Tibial nerve (tissue), 4 donors: Measurements from ENCODE around the gene AKR1C4. TPM values are rescaled to one million over a fixed set of nuclear protein-coding genes. Genes with fewer than 3 reads are reported as not detected.
"Not testable (repeated sequence)": the region's sequence is repeated elsewhere in the genome, so short reads cannot be mapped to it uniquely, and the experiment has no call there.

Source experiments
- DNase-seq, 2 donors: peaks; one replicate each; pipeline ENCODE4 v3.0.0-alpha.2; 2019; ENCODE audit warnings: low spot score in 2 of 2
- H3K27ac ChIP-seq, 4 donors: fragments of 200-600 bp; sonication (generic) in 3 of 4; one replicate each; pipeline ENCODE4 v1.5.1; 2017 to 2019; ENCODE audit warnings: mild to moderate bottlenecking in 1 of 4
- H3K27me3 ChIP-seq, 2 donors: fragments of 200-600 bp; sonication (generic) in 1 of 2; one replicate each; pipeline versions ENCODE4 v1.5.1 to v1.6.0; 2017 to 2019
- H3K36me3 ChIP-seq, 3 donors: fragments of 200-600 bp; sonication (generic); one replicate each; pipeline ENCODE4 v1.5.1; 2018 to 2019
- H3K4me1 ChIP-seq, 4 donors: fragments of 200-600 bp; sonication (generic) in 3 of 4; one replicate each; pipeline ENCODE4 v1.5.1; 2017 to 2019
- H3K4me3 ChIP-seq, 4 donors: fragments of 200-600 bp; sonication (generic) in 3 of 4; one replicate each; pipeline ENCODE4 v1.5.1; 2017 to 2019; ENCODE audit warnings: mild to moderate bottlenecking in 1 of 4, moderate library complexity in 1 of 4
- H3K9me3 ChIP-seq, 4 donors: fragments of 200-600 bp; sonication (generic) in 3 of 4; one replicate each; pipeline ENCODE4 v1.5.1; 2017 to 2019
- EP300 ChIP-seq, 2 donors: sonication (generic); formaldehyde crosslinking; IDR thresholded peaks; one replicate each; pipeline ENCODE4 v1.6.1; 2017; ENCODE audit warnings: antibody characterized with exemption in 2 of 2, mild to moderate bottlenecking in 1 of 2
- POLR2A ChIP-seq, 2 donors: fragments of 450-650 bp; IDR thresholded peaks; one replicate each; pipeline ENCODE4 v1.6.1; 2017; ENCODE audit warnings: antibody characterized with exemption in 2 of 2, mild to moderate bottlenecking in 2 of 2, moderate library complexity in 2 of 2
- WGBS, 2 donors: methylation state at CpG; one replicate each; pipeline ENCODE4 v1.1.5; 2018; 5-methylcytosine and 5-hydroxymethylcytosine counted together
- total RNA-seq, 4 donors: library from RNA; depleted of rRNA; stranded (reverse); fragments of >200 nt; gene quantifications; one replicate each; pipeline ENCODE4 v1.1.0, GENCODE V29; 2016
- TF ChIP-seq, protein P1 (sequence below), 5 experiments: fragments of 200-600 bp in 3 of 5; fragments of 450-650 bp in 2 of 5; sonication (generic) in 3 of 5; IDR thresholded peaks; one replicate each; pipeline ENCODE4 v1.5.1; 2016 to 2019; ENCODE audit warnings: antibody characterized with exemption in 5 of 5, mild to moderate bottlenecking in 3 of 5, moderate library complexity in 2 of 5

AKR1C4 gene
- total RNA-seq, 4 donors from 2014 or later: not detected

DNA sequence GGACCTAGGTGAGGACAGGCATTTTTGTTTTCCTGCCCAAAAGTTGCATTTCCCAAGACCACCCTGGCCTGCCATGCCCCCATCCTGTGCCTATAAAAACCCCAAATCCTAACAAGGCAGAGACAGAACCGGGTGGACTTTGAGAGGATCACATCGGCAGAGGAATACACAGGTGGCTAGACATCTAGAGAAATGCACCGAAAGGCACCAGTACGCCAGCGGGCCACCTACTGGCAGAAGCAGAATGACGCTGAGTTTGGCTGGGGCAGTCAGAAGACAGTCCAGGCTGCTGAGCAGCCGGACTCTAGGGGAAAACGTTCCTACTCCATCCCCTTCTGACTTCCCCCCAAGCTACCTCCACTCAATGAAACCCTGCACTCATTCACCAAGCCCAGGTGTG is 2.8 kb downstream of the AKR1C4 start:
- no peak overlapping the region for H3K27ac ChIP-seq
- DNase-seq: no peak
- no peaks in the 10 kb centered on the region for H3K36me3 ChIP-seq
- no peak for TF ChIP-seq POLR2A (IDR thresholded peaks at IDR 0.05)
- WGBS, 2 donors: 83 to 87% methylated on average over 8 of the region's 8 CpGs
- H3K9me3 ChIP-seq: peaks cover 0 to 24% (median 0%) of the 10 kb centered on the region in 4 donors
- no peak overlapping the region for H3K4me3 ChIP-seq
- H3K4me1 ChIP-seq: no peaks in the 10 kb centered on the region
- H3K27me3 ChIP-seq: no peaks in the 10 kb centered on the region

DNA sequence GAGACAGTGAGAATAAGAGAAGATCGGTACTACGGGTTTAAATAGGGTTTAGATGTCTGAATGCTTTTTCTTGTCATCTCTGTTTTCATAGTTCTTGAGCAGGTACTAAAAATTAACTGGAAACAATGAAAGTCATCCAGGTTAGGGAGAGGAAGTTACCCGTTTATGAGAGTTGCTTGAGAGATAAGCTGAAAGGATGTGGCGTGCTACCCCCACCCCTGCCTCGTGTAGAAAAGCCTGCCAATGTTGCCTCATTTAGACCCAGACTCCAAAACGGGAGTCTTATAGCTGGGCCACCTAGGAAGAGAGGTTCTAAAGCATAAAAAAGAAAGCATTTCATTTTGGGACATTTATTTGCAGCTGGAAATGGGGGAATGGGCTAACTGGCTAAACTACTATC is 10.2 kb downstream of the AKR1C4 start:
- Histone ChIP-seq H3K4me1 (no peaks in the 10 kb centered on the region), H3K27me3 (no peaks in the 10 kb centered on the region), H3K9me3 (peaks cover 0 to 19% (median 0%) of the 10 kb centered on the region in 4 donors), H3K36me3 (no peaks in the 10 kb centered on the region), H3K4me3 (no peak overlapping the region), H3K27ac (no peak overlapping the region)
- no peak for DNase-seq
- 63 to 64% methylated on average over 6 of the region's 6 CpGs for WGBS, 2 donors
- no peak for TF ChIP-seq POLR2A (IDR thresholded peaks at IDR 0.05)
- no peak for TF ChIP-seq EP300 (IDR thresholded peaks at IDR 0.05)
- TF ChIP-seq, protein P1, sequence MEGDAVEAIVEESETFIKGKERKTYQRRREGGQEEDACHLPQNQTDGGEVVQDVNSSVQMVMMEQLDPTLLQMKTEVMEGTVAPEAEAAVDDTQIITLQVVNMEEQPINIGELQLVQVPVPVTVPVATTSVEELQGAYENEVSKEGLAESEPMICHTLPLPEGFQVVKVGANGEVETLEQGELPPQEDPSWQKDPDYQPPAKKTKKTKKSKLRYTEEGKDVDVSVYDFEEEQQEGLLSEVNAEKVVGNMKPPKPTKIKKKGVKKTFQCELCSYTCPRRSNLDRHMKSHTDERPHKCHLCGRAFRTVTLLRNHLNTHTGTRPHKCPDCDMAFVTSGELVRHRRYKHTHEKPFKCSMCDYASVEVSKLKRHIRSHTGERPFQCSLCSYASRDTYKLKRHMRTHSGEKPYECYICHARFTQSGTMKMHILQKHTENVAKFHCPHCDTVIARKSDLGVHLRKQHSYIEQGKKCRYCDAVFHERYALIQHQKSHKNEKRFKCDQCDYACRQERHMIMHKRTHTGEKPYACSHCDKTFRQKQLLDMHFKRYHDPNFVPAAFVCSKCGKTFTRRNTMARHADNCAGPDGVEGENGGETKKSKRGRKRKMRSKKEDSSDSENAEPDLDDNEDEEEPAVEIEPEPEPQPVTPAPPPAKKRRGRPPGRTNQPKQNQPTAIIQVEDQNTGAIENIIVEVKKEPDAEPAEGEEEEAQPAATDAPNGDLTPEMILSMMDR (IDR thresholded peaks at IDR 0.05): no peak

DNA sequence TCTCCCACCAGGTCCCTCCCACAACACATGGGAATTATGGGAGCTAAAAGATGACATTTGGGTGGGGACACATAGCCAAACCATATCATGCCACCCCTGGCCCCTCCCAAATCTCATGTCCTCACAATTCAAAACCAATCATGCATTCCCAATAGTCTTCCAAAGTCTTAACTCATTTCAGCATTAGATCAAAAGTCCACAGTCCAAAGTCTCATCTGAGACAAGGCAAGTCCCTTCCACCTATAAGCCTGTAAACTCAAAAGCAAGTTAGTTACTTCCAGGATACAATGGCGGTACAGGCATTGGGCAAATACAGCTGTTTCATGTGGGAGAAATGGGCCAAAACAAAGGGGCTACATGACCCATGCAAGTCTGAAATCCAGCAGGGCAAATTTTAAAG is 13.1 kb downstream of the AKR1C4 start:
- H3K4me3 ChIP-seq, DNase-seq, H3K27ac ChIP-seq, H3K36me3 ChIP-seq, H3K9me3 ChIP-seq, H3K4me1 ChIP-seq, H3K27me3 ChIP-seq: not testable (repeated sequence)
- WGBS, 2 donors: 100% methylated on average over 1 of the region's 1 CpG

DNA sequence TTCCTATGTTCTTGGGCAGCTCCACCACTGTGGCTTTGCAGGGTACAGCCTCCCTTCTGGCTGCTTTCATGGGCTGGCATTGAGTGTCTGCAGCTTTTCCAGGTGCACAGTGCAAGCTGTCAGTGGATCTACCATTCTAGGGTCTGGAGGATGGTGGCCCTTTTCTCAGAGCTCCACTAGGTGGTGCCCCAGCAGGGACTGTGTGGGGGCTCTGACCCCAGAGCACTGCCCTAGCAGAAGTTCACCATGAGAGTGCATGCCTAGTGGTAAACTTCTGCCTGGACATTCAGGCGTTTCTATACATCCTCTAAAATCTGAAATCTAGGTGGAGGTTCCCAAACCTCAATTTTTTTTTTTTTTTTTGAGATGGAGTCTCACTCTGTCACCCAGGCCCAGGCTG is 13.6 kb downstream of the AKR1C4 start:
- H3K4me1 ChIP-seq, H3K27me3 ChIP-seq, H3K27ac ChIP-seq, H3K4me3 ChIP-seq, H3K36me3 ChIP-seq, H3K9me3 ChIP-seq, DNase-seq: not testable (repeated sequence)
- WGBS, 2 donors: 100% methylated on average over 1 of the region's 1 CpG

DNA sequence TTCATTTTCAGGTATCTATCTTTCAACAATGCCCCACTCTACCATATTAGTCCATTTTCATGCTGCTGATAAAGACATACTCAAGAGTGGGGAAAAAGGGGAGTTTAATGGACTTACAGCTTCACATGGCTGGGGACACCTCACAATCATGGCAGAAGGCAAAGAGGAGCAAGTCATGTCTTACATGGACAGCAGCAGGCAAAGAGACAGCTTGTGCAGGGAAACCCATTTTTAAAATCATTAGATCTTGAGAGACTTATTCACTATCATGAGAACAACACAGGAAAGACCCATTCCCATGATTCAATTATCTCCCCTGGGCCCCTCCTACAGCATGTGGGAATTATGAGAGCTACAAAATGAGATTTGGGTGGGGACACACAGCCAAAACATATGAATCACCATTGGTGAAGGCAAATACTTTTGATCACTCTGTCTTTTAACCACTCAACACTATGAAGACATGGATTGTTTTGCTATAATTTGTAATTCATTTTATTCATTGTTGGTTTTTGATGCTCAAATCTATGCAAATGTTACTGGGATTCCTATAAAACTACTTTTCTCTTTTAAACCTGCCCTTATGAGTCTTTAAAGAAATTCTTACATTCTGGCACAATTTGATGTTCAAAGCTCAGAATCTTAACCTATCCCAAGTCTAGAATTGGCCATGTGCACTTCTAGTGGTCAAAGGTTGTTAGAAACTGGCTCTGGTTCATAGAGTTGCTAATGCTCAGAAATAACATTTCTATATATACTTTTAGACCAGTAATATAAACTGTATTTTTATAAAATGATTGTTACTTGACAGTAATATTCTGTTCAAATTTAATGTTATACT is 15.3 kb downstream of the AKR1C4 start:
- H3K4me1 ChIP-seq: no peaks in the 10 kb centered on the region
- H3K27me3 ChIP-seq: no peaks in the 10 kb centered on the region
- no peaks in the 10 kb centered on the region for H3K36me3 ChIP-seq
- no peak overlapping the region for H3K4me3 ChIP-seq
- TF ChIP-seq POLR2A (IDR thresholded peaks at IDR 0.05) (no peak), EP300 (IDR thresholded peaks at IDR 0.05) (no peak)
- TF ChIP-seq, protein P1 (IDR thresholded peaks at IDR 0.05): no peak
- no peaks in the 10 kb centered on the region for H3K9me3 ChIP-seq
- H3K27ac ChIP-seq: no peak overlapping the region
- DNase-seq: no peak

DNA sequence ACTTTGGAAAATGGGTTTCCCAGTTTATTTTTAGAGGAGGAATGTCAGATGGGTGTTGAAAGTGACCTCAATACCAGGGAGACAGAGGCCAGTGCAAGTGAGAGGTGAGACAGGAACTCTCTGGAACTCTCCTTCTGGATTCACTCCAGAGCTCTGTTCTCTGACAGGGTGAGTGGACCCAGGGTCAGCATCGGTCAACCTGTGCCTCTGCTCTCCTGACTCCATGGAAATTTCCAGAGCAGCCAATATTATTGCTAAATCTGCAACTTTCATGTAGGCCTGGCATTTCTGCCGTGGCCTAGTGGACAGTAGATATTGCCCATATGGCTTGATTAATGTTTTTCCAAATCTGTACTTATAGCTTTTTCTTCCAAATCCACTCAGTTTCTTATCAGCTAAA is 20.2 kb downstream of the AKR1C4 start:
- no peaks in the 10 kb centered on the region for H3K4me1 ChIP-seq
- no peak overlapping the region for H3K4me3 ChIP-seq
- H3K27me3 ChIP-seq: no peaks in the 10 kb centered on the region
- no peaks in the 10 kb centered on the region for H3K9me3 ChIP-seq
- 43 to 46% methylated on average over 2 of the region's 2 CpGs for WGBS, 2 donors
- no peak for DNase-seq
- TF ChIP-seq, protein P1 (IDR thresholded peaks at IDR 0.05): no peak
- TF ChIP-seq EP300 (IDR thresholded peaks at IDR 0.05): no peak
- TF ChIP-seq POLR2A (IDR thresholded peaks at IDR 0.05): no peak
- no peak overlapping the region for H3K27ac ChIP-seq
- H3K36me3 ChIP-seq: no peaks in the 10 kb centered on the region
